ENCODE results near the gene TMEM183A. TPM values are rescaled to one million over a fixed set of nuclear protein-coding genes. Genes with fewer than 3 reads are reported as not detected.

TMEM183A gene
- total RNA-seq, 1 donor from 2014 or later, result 77.7 TPM

DNA sequence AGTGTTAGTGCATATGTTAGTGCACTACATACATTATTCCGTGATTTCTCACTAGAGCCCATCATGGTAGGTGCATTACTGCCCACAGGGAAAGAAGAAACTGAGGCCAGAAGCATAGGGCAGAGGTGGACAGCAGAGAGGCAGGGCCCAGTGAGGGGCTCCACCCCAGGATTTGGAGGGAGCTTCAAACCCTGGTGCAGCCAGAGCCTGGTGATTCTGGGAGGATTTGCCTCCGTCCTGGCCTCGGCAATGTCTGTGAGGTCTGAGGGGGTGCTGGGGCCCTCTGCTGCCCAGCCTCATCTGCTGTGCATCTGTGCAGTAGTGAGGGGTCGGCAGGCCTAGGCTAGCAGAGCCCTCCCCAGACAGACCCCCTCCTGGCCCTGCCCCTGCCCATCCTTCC lies 41.9 kb downstream of the TMEM183A start:
- no peak for DNase-seq
- Mint-ChIP-seq H3K36me3 (ENCODE audit: low read depth) (peaks cover 10% of the 10 kb centered on the region), H3K4me1 (peaks cover 5% of the 10 kb centered on the region), H3K9me3 (no peaks in the 10 kb centered on the region), H3K27me3 (no peaks in the 10 kb centered on the region), H3K4me3 (no peak overlapping the region), H3K27ac (no peak overlapping the region)
- intact Hi-C loops (cut with micrococcal nuclease), result no loop called here

DNA sequence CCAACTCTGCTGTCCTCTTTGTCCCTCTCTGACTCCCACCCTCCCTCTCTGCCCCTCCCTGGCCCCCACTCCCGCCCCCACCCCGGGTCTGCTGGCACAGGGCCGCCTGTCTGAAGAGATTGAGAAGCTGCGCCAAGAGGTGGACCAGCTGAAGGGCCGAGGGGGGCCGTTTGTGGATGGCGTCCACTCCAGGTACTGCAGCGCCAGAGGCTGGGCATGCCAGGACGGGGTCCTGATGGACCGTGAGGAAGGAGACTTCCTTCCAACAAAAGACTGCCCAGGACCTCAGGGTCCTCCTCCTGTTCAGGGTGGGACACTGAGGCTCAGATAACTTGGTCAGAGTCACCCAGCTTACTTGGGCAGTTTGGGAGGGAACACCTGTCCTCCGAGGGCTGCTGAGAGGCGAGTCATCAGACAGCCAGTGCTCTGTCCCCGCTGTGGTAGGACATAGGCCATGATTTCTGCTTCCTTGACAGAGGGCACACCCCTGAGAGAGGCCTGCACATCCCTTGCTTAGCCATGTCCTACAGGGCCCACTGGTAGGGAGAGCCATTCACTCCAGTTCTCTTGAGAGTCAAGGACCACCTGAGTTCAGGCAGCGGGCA lies 42.5 kb downstream of the TMEM183A start:
- Mint-ChIP-seq H3K27me3 (no peaks in the 10 kb centered on the region), H3K9me3 (no peaks in the 10 kb centered on the region), H3K36me3 (ENCODE audit: low read depth) (peaks cover 10% of the 10 kb centered on the region), H3K4me3 (no peak overlapping the region), H3K4me1 (peaks cover 5% of the 10 kb centered on the region), H3K27ac (no peak overlapping the region)
- intact Hi-C loops (cut with micrococcal nuclease), result no loop called here
- no peak for DNase-seq

DNA sequence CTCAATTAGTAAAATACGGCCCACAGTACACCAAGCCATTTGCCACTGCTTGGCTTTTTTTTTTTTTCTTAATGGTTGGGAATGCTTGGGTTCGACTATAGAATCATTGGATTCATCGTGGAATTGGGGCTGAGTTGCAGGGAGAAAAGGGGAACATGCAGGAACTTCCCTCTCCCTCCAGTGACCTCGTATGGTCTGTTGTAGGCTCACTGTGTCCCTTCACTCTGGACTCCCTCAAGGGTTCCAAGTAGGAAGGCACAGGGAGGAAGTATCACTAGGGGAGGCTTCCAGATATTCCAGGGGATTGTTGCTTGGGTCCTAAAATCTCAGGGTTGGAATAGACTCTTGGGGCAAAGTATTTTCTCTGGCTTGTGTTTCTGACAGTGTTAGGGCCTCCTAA lies 43.7 kb downstream of the TMEM183A start:
- DNase-seq, result no peak
- Mint-ChIP-seq H3K27ac (no peak overlapping the region), H3K4me1 (peaks cover 5% of the 10 kb centered on the region), H3K36me3 (ENCODE audit: low read depth) (peaks cover 12% of the 10 kb centered on the region), H3K4me3 (no peak overlapping the region), H3K9me3 (no peaks in the 10 kb centered on the region), H3K27me3 (no peaks in the 10 kb centered on the region)
- intact Hi-C loops (cut with micrococcal nuclease), result no loop called here

DNA sequence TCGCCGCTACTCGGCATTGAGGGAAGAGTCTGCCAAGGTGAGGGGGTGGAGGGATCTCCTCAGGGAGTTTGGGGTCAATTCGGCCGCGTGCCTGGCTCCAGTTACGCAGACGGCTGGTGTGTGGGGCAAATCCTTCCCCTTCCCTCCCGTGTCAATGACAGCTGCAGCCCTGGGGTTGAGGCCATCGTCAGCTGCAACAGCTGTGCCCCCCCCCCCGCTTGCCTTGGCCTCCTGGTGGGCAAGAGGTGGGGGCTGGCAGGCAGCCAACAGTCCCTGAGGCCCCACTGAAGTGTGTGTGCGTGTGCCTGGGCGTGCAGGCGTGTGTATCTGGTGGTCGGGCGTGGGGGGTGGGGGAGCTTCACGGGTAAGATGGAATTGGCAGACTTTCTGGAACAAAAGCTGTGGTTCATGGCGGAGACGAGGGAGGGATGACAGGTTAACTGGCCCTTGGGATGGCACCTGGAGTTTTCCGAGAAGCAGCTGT lies 44.7 kb downstream of the TMEM183A start:
- no peaks in the 10 kb centered on the region for H3K27me3 Mint-ChIP-seq
- intact Hi-C loops (cut with micrococcal nuclease), result no loop called here
- H3K27ac Mint-ChIP-seq, result no peak overlapping the region
- no peak overlapping the region for H3K4me3 Mint-ChIP-seq
- no peaks in the 10 kb centered on the region for H3K9me3 Mint-ChIP-seq
- DNase-seq, result no peak
- H3K4me1 Mint-ChIP-seq, result peaks cover 5% of the 10 kb centered on the region
- peaks cover 16% of the 10 kb centered on the region for H3K36me3 Mint-ChIP-seq (ENCODE audit: low read depth)

DNA sequence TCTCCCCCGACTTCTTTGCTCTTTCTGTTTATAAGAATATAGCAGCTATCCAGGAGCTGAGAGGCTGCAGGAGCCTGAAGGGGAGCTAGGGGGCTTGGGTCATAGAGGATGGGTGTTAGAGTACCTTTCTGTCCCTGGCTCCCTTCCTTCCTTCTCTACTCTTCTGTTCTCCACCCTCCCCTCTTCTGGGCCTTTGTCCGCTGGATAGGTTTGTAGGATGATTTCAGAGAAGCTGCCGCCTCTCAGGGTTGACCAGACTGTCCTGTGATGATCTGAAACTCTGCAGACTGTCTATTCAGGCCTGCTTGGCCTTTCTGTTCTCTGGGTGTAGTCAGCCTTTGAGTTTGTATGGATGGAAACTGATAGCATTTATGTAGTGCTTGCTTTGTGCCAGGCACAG lies 45.4 kb downstream of the TMEM183A start:
- no peak overlapping the region for H3K27ac Mint-ChIP-seq

DNA sequence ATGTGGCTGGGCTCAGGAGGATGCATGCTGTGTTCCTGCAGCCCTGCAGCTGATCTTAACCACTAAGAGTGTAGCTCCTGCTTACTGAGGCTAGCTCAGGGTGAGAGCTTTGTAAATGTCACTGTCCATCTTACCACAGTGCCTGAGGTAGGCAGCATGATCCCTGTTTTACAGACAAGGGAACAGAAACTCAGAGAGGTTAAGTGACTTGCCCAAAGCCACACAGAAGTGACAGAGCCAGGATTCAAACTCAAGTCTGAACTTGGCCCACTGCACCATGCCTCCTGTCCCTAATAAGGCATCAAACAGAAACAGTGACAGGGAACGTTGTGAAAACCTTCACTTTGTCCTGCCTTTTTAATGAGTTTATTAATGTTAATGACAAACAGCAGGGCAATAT lies 47.0 kb downstream of the TMEM183A start:
- DNase-seq, result no peak
- no peaks in the 10 kb centered on the region for H3K9me3 Mint-ChIP-seq
- no peaks in the 10 kb centered on the region for H3K4me1 Mint-ChIP-seq

More for the DNA sequence above, 45.4 kb downstream of the TMEM183A start:
- peaks cover 21% of the 10 kb centered on the region for H3K36me3 Mint-ChIP-seq (ENCODE audit: low read depth)
- no peak overlapping the region for H3K4me3 Mint-ChIP-seq
- intact Hi-C loops (cut with micrococcal nuclease), result no loop called here
- DNase-seq, result no peak
- no peaks in the 10 kb centered on the region for H3K4me1 Mint-ChIP-seq
- no peaks in the 10 kb centered on the region for H3K27me3 Mint-ChIP-seq
- H3K9me3 Mint-ChIP-seq, result no peaks in the 10 kb centered on the region

DNA sequence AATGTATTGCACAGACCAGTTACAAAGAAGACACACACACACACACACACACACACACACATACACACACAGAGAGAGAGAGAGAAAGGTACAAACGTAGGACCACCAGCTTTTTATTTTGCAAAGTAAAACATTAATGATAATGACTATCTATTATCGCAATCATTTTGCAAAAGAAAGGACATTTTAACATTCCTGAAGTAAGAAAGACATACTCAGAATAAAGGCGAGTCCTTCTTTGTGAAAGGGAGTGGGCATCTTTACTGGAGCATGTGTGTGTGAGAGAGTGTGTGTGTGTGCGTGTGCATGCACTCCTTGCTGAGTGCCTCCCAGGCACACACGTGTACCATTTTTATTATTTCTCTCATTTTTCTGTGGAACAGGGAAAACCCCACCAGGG lies 47.5 kb downstream of the TMEM183A start:
- Mint-ChIP-seq H3K27ac (no peak overlapping the region), H3K9me3 (no peaks in the 10 kb centered on the region), H3K4me1 (no peaks in the 10 kb centered on the region), H3K27me3 (no peaks in the 10 kb centered on the region), H3K36me3 (ENCODE audit: low read depth) (peaks cover 19% of the 10 kb centered on the region), H3K4me3 (no peak overlapping the region)
- no peak for DNase-seq
- intact Hi-C loops (cut with micrococcal nuclease), result no loop called here

More for the DNA sequence above, 47.0 kb downstream of the TMEM183A start:
- no peak overlapping the region for H3K27ac Mint-ChIP-seq
- intact Hi-C loops (cut with micrococcal nuclease), result no loop called here
- H3K27me3 Mint-ChIP-seq, result no peaks in the 10 kb centered on the region
- no peak overlapping the region for H3K4me3 Mint-ChIP-seq
- H3K36me3 Mint-ChIP-seq (ENCODE audit: low read depth), result peaks cover 19% of the 10 kb centered on the region

DNA sequence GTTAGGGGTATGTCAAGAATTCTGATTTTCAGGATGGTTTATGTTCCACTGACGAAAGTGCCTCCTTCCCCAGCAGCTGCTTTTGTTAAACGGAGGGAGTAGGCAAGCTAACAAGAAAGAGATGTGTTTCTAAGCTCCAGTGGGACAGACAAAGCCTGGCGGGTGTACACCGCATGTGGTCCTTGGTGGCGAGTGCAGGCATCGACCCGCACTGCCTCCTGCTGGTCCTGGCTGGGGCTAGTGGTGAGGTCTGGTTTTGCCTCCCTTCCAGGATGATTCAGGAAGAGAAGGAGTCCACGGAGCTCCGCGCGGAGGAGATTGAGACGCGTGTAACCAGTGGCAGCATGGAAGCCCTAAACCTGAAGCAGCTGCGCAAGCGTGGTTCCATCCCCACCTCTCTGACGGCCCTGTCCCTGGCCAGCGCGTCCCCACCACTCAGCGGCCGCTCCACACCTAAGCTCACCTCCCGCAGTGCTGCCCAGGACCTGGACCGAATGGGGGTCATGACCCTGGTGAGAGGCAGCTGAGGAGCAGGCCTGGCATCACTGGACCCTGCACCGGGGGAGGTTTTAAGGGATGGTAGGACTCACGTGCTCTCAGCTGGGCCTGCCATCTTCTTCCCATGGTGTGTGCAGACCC lies 48.1 kb downstream of the TMEM183A start:
- H3K27me3 Mint-ChIP-seq, result no peaks in the 10 kb centered on the region
- H3K4me3 Mint-ChIP-seq, result no peak overlapping the region
- DNase-seq, result no peak
- H3K4me1 Mint-ChIP-seq, result no peaks in the 10 kb centered on the region
- intact Hi-C loops (cut with micrococcal nuclease), result no loop called here
- no peak overlapping the region for H3K27ac Mint-ChIP-seq
- H3K36me3 Mint-ChIP-seq (ENCODE audit: low read depth), result peaks cover 24% of the 10 kb centered on the region
- no peaks in the 10 kb centered on the region for H3K9me3 Mint-ChIP-seq

DNA sequence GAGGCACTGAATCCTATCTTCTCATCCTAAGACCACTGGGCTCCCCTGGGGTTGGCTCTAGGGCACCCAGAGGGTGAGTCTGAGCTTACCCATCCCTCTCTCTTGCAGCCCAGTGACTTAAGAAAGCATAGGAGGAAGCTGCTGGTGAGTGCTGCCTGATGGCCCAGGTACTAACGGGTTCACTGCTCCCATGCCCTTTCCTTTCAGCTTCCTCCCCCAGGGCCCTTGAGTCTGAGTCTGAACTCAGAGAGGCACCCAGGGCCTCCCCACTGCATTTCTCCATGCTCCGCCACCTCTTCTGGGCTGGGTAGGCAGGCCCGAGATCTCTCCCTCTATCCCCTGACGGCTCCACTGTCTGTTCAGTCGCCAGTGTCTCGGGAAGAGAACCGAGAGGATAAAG lies 48.8 kb downstream of the TMEM183A start:
- intact Hi-C loops (cut with micrococcal nuclease), result no loop called here
- Mint-ChIP-seq H3K27me3 (no peaks in the 10 kb centered on the region), H3K36me3 (ENCODE audit: low read depth) (peaks cover 27% of the 10 kb centered on the region), H3K9me3 (no peaks in the 10 kb centered on the region), H3K4me1 (no peaks in the 10 kb centered on the region), H3K4me3 (no peak overlapping the region), H3K27ac (no peak overlapping the region)
- DNase-seq, result no peak

DNA sequence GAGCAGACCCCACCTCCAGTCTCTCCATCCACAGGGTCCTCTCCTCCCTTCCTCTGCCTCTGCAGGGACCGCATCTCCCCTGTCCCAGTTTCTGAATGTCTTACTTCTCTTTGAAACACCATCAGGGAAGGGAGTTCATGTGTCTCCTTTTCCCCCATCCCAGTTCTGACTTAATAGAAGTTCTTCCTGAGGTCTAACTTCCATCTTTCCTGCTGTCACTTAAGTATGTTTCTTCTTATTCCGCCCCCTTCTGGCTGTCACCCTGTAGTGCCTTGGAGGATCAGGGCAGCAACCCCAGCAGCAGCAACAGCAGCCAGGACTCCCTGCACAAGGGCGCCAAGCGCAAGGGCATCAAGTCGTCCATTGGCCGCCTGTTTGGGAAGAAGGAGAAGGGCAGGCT lies 49.3 kb downstream of the TMEM183A start:
- no peak for DNase-seq
- Mint-ChIP-seq H3K4me3 (no peak overlapping the region), H3K4me1 (no peaks in the 10 kb centered on the region), H3K36me3 (ENCODE audit: low read depth) (peaks cover 26% of the 10 kb centered on the region), H3K27me3 (no peaks in the 10 kb centered on the region), H3K27ac (no peak overlapping the region), H3K9me3 (no peaks in the 10 kb centered on the region)
- intact Hi-C loops (cut with micrococcal nuclease), result no loop called here

DNA sequence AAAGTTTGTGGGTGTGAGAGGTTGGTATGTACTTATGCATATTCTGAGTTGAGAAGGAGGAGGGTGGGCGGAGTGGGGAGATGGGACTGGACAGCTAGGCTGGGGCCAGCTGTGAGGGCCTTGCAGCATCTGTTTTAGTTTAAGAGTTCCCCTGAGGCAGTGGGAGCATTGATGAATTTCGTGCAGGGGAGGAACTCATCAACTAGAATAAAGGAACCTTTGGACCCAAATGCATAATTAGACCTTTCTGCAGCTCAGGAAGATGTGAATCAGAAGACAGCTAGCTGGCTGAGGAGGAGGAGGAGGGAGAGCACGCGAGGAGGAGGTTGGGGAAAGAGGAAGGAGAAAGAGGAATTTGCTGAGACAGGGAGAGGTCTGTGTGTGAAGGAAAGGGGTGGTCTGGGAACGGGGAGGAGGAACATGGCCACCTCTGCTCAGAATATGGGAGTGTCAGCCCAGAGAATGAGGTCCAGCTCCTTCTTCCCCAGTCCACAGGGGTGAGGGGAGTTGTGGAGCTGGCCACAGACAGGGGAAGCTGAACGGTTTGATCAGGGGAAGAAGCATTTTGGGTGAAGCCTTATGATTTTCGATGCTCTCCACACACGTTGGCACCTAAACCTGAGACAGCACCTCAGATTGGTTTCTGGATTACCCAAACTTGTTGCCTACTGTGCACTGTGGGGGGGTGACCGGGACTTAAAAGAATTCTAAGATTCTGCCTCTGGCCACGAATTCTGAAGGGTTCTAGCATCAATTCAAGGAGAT lies 50.9 kb downstream of the TMEM183A start:
- intact Hi-C loops (cut with micrococcal nuclease), result no loop called here
- Mint-ChIP-seq H3K4me3 (no peak overlapping the region), H3K4me1 (no peaks in the 10 kb centered on the region), H3K36me3 (ENCODE audit: low read depth) (peaks cover 26% of the 10 kb centered on the region), H3K27ac (no peak overlapping the region), H3K9me3 (no peaks in the 10 kb centered on the region), H3K27me3 (no peaks in the 10 kb centered on the region)
- no peak for DNase-seq

DNA sequence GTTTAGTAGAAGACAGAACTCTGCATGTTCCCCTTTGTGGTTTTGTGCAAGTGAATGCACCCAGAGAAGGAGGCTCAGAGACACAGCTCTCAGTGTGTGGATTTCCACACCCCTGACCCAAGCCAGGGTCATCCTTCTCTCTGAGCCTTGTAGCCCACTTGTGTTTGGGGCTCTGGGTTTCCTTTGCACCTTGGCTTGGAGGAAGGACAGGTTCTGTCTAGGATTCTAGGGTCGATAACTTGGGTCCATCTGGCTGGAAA lies 51.4 kb downstream of the TMEM183A start:
- Mint-ChIP-seq H3K36me3 (ENCODE audit: low read depth) (peaks cover 26% of the 10 kb centered on the region), H3K9me3 (no peaks in the 10 kb centered on the region), H3K27ac (no peak overlapping the region), H3K4me1 (peaks cover 2% of the 10 kb centered on the region), H3K27me3 (no peaks in the 10 kb centered on the region), H3K4me3 (no peak overlapping the region)
- intact Hi-C loops (cut with micrococcal nuclease), result no loop called here
- no peak for DNase-seq

DNA sequence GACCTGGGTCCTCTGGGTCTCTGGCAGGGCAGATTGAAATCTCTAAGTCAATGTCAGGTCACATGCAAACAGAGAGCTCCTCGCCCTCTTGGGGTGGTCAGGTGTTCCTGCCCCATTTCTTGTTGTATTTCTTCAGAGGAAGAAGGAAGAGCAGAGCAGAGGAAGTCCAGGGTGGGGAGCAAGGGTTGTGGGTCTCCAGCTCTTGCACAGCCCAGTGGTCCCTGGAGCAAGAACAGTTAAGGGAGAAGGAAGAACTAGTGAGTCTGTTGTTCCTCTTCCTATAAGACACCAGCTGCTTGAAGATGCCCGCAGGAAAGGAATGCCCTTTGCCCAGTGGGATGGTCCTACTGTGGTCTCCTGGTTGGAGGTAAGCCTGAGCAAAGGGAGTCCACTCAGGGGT lies 52.3 kb downstream of the TMEM183A start:
- no peaks in the 10 kb centered on the region for H3K9me3 Mint-ChIP-seq
- peaks cover 29% of the 10 kb centered on the region for H3K36me3 Mint-ChIP-seq (ENCODE audit: low read depth)
- H3K4me3 Mint-ChIP-seq, result no peak overlapping the region

DNA sequence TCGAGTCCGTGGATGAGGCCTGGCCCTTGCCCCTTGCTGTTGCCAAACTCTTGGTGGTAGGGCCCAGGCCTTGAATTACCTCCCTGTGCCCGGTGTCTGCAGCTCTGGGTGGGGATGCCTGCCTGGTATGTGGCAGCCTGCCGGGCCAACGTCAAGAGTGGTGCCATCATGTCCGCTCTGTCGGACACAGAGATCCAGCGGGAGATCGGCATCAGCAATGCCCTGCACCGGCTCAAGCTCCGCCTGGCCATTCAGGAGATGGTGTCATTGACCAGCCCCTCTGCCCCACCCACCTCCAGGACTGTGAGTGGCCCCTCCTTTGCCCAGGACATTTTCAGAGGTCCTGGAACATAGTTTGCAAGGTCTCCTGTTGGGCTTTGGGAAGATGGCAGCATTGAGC lies 52.9 kb downstream of the TMEM183A start:
- Mint-ChIP-seq H3K4me1 (peaks cover 2% of the 10 kb centered on the region), H3K36me3 (ENCODE audit: low read depth) (peaks cover 27% of the 10 kb centered on the region), H3K9me3 (no peaks in the 10 kb centered on the region), H3K27ac (no peak overlapping the region), H3K4me3 (no peak overlapping the region), H3K27me3 (no peaks in the 10 kb centered on the region)
- intact Hi-C loops (cut with micrococcal nuclease), result no loop called here
- no peak for DNase-seq

More for the DNA sequence above, 52.3 kb downstream of the TMEM183A start:
- no peak for DNase-seq
- intact Hi-C loops (cut with micrococcal nuclease), result no loop called here
- Mint-ChIP-seq H3K27ac (no peak overlapping the region), H3K4me1 (peaks cover 2% of the 10 kb centered on the region), H3K27me3 (no peaks in the 10 kb centered on the region)
